GM18505 (cell line): ENCODE results near the gene TSTD2.
A peak's percentile ranks its signal among the peaks of the same experiment; 100 is the strongest.

Source experiments
- ATAC-seq: cut with Tn5 transposase; IDR thresholded peaks from one replicate; pipeline ENCODE4 v1.9.1; 2021; ENCODE audit not compliant: unreplicated experiment
- POLR2A ChIP-seq: IDR thresholded peaks from 4 replicates; pipeline ENCODE4 v1.6.1; 2011; ENCODE audit warnings: borderline replicate concordance; ENCODE audit not compliant: insufficient read depth, insufficient read length; ENCODE audit errors: extremely low read depth

TSTD2 gene

GRCh38 chr9:97617939-97618416 is 15.2 kb downstream of the TSTD2 start:
- TF ChIP-seq POLR2A = no peak
- no peak for ATAC-seq

DNA sequence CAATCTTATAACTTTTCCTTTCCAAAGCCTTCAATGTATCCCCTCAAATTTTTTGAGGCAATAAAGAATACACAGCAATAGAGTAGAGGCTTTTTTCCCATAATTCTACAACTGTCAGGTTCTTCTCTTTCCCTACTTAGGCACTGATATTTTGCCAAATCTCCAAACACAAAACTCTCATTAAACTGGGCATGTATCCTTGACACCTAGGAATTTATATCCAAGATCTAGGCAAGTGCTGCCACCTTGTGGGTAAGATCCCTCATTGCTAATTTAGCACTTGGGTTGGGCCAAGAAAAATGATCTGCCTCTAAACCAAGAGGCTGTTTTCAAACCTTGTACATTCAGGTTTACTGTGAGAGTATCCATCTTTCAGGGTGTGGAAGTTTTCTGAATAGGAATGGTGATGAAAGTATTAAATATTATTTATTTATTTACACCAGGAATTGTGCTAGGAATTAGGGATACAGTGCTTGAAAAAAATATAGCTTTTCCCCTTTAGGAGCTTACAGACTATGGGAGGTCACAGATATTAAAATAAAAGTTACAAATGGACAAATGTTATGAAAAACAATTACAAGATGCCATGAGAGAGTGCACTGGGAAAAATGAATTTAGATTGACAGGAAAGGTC is 17.6 kb downstream of the TSTD2 start:
- no peak for TF ChIP-seq POLR2A
- no peak for ATAC-seq

- ATAC-seq = no peak
- no peak for TF ChIP-seq POLR2A
Measured at GRCh38 chr9:97604901-97605645, 28.1 kb downstream of the TSTD2 start.

- no peak for ATAC-seq
- no peak for TF ChIP-seq POLR2A
Measured at GRCh38 chr9:97602430-97602829, 30.7 kb downstream of the TSTD2 start.

DNA sequence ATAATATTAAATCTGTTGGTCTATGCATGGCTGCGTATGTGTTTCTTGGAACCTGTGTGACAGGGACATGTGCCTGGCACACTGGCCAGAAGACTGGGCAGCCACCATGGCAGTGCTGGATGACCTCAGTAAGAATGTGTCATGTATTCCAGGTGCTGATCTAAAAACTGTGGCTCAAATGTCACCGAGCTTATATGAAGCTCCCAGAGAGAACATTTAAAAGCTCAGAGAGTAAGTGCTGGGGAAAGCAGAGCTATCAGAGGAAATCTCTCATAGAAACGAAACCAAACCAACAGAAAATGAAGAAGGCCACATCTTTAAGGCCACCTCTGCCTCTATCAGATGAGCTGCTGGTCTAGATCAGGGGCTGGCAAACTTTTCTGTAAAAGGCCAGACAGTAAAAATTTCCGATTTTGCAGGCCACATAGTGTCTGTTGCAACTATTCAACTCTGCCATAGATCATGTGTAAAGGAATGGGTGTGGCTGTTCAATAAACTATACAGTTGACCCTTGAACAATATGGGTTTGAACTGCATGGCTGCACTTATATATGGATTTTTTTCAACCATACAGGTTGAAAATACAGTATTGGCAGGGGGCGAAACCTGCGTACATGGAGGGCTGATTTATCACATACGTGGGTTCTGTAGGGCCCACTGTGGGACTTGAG is 31.8 kb downstream of the TSTD2 start:
- no peak for ATAC-seq
- no peak for TF ChIP-seq POLR2A

DNA sequence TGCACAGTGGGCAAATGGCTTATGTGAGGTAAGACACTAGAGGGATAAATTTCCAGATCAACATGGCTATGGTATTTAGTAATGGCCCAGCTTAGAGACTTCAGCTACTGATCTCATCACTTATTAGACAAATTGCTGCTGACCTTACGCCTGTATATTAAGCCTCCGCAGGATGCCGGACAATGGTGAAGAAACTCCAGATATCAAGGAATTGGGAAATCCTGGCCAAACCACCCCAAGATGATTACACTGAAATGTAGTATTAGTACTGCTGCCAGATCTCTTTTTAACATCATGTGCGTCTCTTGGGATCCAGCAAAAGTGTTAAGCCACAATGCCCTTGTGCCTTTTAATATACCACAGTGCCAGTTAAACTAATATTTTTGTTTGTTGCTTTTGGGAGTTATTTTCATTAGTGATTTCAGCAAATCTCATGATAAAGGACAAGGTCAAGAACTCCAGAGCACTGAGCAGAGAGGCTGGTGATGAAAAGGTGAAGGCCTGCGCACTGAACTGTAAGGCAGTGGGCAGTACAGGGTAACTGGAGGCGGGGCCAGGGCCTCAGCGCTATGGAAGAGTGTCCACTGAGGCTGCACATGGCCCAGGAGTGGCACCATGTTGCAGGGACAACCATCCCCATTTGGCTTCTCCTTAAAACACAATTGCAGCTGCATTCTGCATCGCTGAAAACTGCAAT is 32.5 kb downstream of the TSTD2 start:
- no peak for TF ChIP-seq POLR2A
- ATAC-seq = no peak

- ATAC-seq = no peak
- no peak for TF ChIP-seq POLR2A
Measured at GRCh38 chr9:97599314-97599846, 33.8 kb downstream of the TSTD2 start.

DNA sequence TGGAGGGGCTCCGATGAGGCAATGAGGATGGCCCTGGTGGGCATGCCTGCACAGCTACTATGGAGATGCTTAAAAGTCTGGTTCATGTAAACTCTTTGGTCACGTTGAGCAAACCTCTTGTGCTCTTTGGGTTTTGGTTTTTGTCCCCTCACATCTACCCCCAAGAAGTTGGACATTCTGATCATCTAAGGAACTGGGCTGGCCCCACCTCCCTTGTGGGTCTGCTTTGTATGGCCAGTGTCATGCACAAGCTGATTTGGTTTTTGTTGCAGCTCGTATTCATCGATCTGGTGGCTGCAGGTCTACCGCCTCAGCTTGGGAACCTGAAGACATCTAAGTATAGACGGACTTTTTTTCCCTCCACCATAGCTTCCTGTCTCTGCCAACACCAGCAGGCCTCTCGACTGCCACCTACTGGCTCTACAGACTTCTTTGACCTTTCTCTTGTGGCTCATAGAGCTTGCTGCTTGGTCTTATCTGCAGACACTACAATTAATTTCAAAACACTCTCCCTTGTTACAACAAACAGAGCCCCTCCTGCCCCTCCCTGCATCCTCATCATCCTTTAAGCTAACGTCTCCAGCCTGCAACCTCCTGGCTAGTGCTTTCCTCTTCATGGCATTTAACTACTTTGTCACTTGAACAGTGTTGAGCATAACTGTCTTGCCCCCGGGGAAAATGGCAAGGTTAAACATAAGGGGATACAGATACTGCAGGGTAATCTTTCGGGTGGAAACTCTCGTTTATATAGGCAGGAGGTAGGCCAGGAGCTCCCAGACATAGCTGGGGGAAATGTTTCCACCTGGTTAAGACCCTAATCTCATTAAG is 34.5 kb downstream of the TSTD2 start:
- peak; percentile 79 for ATAC-seq
- TF ChIP-seq POLR2A = no peak

DNA sequence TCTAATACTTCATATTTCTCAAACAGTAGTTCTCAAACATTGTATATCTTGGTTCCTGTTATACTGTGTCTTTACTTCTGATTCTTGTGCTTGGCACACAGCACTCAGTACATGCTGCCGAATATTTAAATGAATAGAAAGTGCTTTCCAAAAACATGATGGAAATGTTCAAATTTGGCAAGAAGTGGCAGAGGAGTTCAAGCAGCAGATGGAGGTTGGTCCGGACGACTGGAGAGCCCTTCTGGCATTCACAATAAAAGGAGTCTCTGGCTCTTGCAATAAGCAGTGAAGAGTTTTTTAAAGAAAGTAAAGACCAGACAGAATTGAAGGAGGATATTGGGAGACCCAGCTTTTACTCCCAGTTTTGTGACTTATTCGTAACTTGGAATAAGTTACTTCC is 36.3 kb downstream of the TSTD2 start:
- ATAC-seq = no peak
- TF ChIP-seq POLR2A = no peak

GRCh38 chr9:97594381-97594921 is 38.7 kb downstream of the TSTD2 start:
- no peak for TF ChIP-seq POLR2A
- ATAC-seq = no peak

- no peak for TF ChIP-seq POLR2A
- ATAC-seq = no peak
Measured at GRCh38 chr9:97593960-97594359, 39.2 kb downstream of the TSTD2 start.

GRCh38 chr9:97592126-97592525 is 41.0 kb downstream of the TSTD2 start:
- no peak for TF ChIP-seq POLR2A
- no peak for ATAC-seq
